ENCODE measurements around the gene DRAP1.

DRAP1 gene

GRCh38 chr11:65927904-65928397 lies 8.7 kb downstream of the DRAP1 start:
- no peak for TF ChIP-seq EP300 (IDR thresholded peaks at IDR 0.05; ENCODE audit: borderline replicate concordance)
- no peak for TF ChIP-seq MAX (IDR thresholded peaks at IDR 0.05)
- no peak for TF ChIP-seq TAF1 (IDR thresholded peaks at IDR 0.05; ENCODE audit: low read depth)
- no peak for TF ChIP-seq TEAD4 (IDR thresholded peaks at IDR 0.05)
- no peak for TF ChIP-seq YY1 (IDR thresholded peaks at IDR 0.05; ENCODE audit: low read depth)
- no peak for TF ChIP-seq ZBTB7A (IDR thresholded peaks at IDR 0.05; ENCODE audit: low read depth)
- TF ChIP-seq TCF12 (IDR thresholded peaks at IDR 0.05; ENCODE audit: low read depth) = no peak
- TF ChIP-seq CREB1 (IDR thresholded peaks at IDR 0.05; ENCODE audit: low read depth) = no peak
- no peak for TF ChIP-seq RAD21 (IDR thresholded peaks at IDR 0.05; ENCODE audit: low read depth)
- no peak for TF ChIP-seq NFIC (IDR thresholded peaks at IDR 0.05)
- no peak for TF ChIP-seq FOXM1 (IDR thresholded peaks at IDR 0.05; ENCODE audit: borderline replicate concordance, low read depth)
- TF ChIP-seq CEBPB (IDR thresholded peaks at IDR 0.05) = no peak
- TF ChIP-seq REST (IDR thresholded peaks at IDR 0.05; ENCODE audit: low read depth) = no peak

GRCh38 chr11:65928667-65929066 lies 9.4 kb downstream of the DRAP1 start:
- TF ChIP-seq TEAD4 (IDR thresholded peaks at IDR 0.05) (no peak), CREB1 (IDR thresholded peaks at IDR 0.05; ENCODE audit: low read depth) (no peak), USF1 (IDR thresholded peaks at IDR 0.05) (no peak)

- TF ChIP-seq EP300 (IDR thresholded peaks at IDR 0.05; ENCODE audit: borderline replicate concordance) (no peak), NFIC (IDR thresholded peaks at IDR 0.05) (no peak), CEBPB (IDR thresholded peaks at IDR 0.05) (no peak), TAF1 (IDR thresholded peaks at IDR 0.05; ENCODE audit: low read depth) (no peak), ZBTB7A (IDR thresholded peaks at IDR 0.05; ENCODE audit: low read depth) (no peak), REST (IDR thresholded peaks at IDR 0.05; ENCODE audit: low read depth) (no peak)
Observed at GRCh38 chr11:65931773-65932557, 12.7 kb downstream of the DRAP1 start.

- TF ChIP-seq MAX (IDR thresholded peaks at IDR 0.05) = no peak
- TF ChIP-seq USF1 (IDR thresholded peaks at IDR 0.05) = peak; percentile 85
Observed at GRCh38 chr11:65932558-65932919, 13.3 kb downstream of the DRAP1 start.

GRCh38 chr11:65934014-65934413 lies 14.8 kb downstream of the DRAP1 start:
- no peak for TF ChIP-seq REST (IDR thresholded peaks at IDR 0.05; ENCODE audit: low read depth)
- no peak for TF ChIP-seq ZBTB7A (IDR thresholded peaks at IDR 0.05; ENCODE audit: low read depth)
- no peak for TF ChIP-seq USF1 (IDR thresholded peaks at IDR 0.05)
- TF ChIP-seq EGR1 (IDR thresholded peaks at IDR 0.05) = no peak
- TF ChIP-seq YY1 (IDR thresholded peaks at IDR 0.05; ENCODE audit: low read depth) = no peak
